Osteoblast (primary cell): Measurements from ENCODE around the gene MNT. TPM values are rescaled to one million over a fixed set of nuclear protein-coding genes. Genes with fewer than 3 reads are reported as not detected.

ENCODE experiments used
- DNase-seq: peaks from one replicate; pipeline ENCODE4 v3.0.0; 2011; ENCODE audit warnings: low spot score, mixed read lengths; ENCODE audit not compliant: insufficient read length; ENCODE audit errors: missing footprints
- H2AFZ ChIP-seq: 2 replicates; pipeline ENCODE4 v1.6.0; 2011; ENCODE audit warnings: mild to moderate bottlenecking, low read length
- H3K27ac ChIP-seq: 2 replicates; pipeline ENCODE4 v1.5.1; 2011; ENCODE audit warnings: mild to moderate bottlenecking, low read depth, low read length, moderate library complexity
- H3K27me3 ChIP-seq: 2 replicates; pipeline ENCODE4 v1.6.0; 2012; ENCODE audit warnings: mild to moderate bottlenecking, control low read depth, inconsistent platforms, low read length, moderate library complexity; ENCODE audit not compliant: insufficient read depth
- H3K36me3 ChIP-seq: 2 replicates; pipeline ENCODE4 v1.5.1; 2011; ENCODE audit warnings: mild to moderate bottlenecking, low read length, control low read depth, moderate library complexity; ENCODE audit not compliant: insufficient read depth
- H3K4me1 ChIP-seq: 2 replicates; pipeline ENCODE4 v1.5.1; 2011; ENCODE audit warnings: mild to moderate bottlenecking, low read length, control low read depth, moderate library complexity; ENCODE audit not compliant: insufficient read depth
- H3K4me2 ChIP-seq: 2 replicates; pipeline ENCODE4 v1.6.0; 2011; ENCODE audit warnings: mild to moderate bottlenecking, low read length; ENCODE audit not compliant: insufficient read depth
- H3K4me3 ChIP-seq: fragments of 200-600 bp; sonication (generic); 3 replicates; pipeline ENCODE4 v1.5.1; 2012; ENCODE audit warnings: mild to moderate bottlenecking, low read length, inconsistent platforms; ENCODE audit not compliant: insufficient read depth
- H3K79me2 ChIP-seq: 2 replicates; pipeline ENCODE4 v1.6.0; 2012; ENCODE audit warnings: mild to moderate bottlenecking, low read length, control low read depth, inconsistent platforms; ENCODE audit not compliant: insufficient read depth
- H3K9me3 ChIP-seq: 2 replicates; pipeline ENCODE4 v1.5.1; 2011; ENCODE audit warnings: low read depth, low read length, control low read depth
- H4K20me1 ChIP-seq: 2 replicates; pipeline ENCODE4 v1.6.0; 2012; ENCODE audit warnings: mild to moderate bottlenecking, low read length, control low read depth; ENCODE audit not compliant: insufficient read depth
- small RNA-seq: library from RNA; depleted of rRNA; stranded (forward); fragments of <200 nt; gene quantifications from one replicate; pipeline ENCODE3, GENCODE V24; 2012
- total RNA-seq: library from RNA; depleted of rRNA; stranded (reverse); fragments of >200 nt; gene quantifications from 2 replicates; pipeline ENCODE4 v1.2.3, GENCODE V29; 2012
- TF ChIP-seq, protein P1 (sequence below): IDR thresholded peaks from 2 replicates; pipeline ENCODE4 v1.5.1; 2011; ENCODE audit warnings: mild to moderate bottlenecking, low read depth, low read length, moderate library complexity; ENCODE audit errors: extremely low read depth

The MNT gene
- total RNA-seq, 1 donor = 12.3 TPM

DNA sequence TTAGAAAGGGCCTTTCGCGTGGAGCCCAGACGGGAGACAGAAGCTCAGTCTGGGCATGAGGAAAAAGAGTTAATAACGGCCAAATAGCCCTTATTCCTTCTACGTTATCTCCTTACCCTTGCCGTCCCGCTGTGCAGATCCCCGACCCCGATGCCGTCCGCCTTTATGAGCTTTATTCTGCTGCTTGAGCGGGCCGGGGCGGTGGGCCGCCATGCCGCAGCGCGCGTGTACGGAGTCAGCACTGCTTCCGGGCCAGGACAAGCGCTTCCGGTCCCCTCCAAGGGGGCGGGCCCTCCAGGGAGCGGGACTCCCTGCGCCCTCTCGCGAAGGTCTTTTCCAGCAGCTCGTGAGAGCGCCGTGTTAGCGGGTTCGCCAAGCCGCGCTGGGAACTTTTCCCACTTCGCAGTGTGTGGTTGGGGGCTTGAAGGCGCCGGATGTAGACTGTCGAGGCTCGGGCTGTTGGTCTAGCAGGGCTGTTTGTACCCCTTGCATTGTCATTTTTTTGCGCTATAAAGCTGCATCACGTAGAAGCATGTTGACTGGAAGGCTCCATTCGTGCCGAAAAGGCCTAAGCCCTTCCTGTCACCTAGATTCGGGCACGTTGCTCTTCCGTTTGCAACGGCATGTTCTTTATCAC is 64.5 kb downstream of the MNT start, which contains the start of gene TSR1:
TSS of gene TSR1 (minus strand) at position 243 of the 637 bp plus-strand sequence. CDS start at position 213, 30 bp downstream.
- H3K27me3 ChIP-seq = no peaks in the 10 kb centered on the region
- H4K20me1 ChIP-seq = peaks cover 10% of the 10 kb centered on the region
- H3K4me3 ChIP-seq = peak within 1 kb of the TSS; percentile 91
- TF ChIP-seq, protein P1, sequence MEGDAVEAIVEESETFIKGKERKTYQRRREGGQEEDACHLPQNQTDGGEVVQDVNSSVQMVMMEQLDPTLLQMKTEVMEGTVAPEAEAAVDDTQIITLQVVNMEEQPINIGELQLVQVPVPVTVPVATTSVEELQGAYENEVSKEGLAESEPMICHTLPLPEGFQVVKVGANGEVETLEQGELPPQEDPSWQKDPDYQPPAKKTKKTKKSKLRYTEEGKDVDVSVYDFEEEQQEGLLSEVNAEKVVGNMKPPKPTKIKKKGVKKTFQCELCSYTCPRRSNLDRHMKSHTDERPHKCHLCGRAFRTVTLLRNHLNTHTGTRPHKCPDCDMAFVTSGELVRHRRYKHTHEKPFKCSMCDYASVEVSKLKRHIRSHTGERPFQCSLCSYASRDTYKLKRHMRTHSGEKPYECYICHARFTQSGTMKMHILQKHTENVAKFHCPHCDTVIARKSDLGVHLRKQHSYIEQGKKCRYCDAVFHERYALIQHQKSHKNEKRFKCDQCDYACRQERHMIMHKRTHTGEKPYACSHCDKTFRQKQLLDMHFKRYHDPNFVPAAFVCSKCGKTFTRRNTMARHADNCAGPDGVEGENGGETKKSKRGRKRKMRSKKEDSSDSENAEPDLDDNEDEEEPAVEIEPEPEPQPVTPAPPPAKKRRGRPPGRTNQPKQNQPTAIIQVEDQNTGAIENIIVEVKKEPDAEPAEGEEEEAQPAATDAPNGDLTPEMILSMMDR = no peak
- peaks cover 20% of the 10 kb centered on the region for H3K4me1 ChIP-seq
- DNase-seq = peak; percentile 100
- H3K9me3 ChIP-seq = no peaks in the 10 kb centered on the region
- peak within 1 kb of the TSS; percentile 91 for H2AFZ ChIP-seq
- H3K27ac ChIP-seq = peak within 1 kb of the TSS; percentile 67
- peaks cover 40% of the 10 kb centered on the region for H3K36me3 ChIP-seq
- peak within 1 kb of the TSS; percentile 97 for H3K4me2 ChIP-seq
- peaks cover 47% of the 10 kb centered on the region for H3K79me2 ChIP-seq

DNA sequence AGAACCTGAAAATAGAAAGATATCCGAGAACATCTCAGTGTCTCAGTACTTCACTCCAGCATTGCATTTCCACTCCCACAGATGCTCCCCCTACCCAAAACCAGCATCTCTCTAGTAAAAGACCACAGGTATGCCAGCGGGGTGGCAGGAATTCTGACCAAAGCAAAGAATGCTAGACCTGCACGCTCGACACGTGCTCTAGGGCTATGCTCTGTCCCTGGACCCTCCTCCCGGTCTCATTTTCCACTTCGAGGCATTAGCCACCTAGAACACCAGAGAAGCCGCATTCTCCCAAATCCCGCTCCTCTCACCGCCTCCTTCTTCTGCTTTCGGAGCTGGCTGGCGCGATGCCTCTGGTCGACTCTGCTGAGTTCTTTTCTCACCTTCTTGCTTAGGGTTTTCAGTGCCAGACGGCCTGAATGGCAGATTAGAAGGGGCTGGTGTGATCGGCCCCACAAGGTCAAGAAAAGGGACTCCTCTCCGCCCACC is 65.1 kb downstream of the MNT start:
- Histone ChIP-seq H3K9me3 (no peaks in the 10 kb centered on the region), H3K79me2 (peaks cover 49% of the 10 kb centered on the region), H3K27me3 (no peaks in the 10 kb centered on the region), H3K4me2 (peak overlapping the region; percentile 97), H3K4me1 (peaks cover 20% of the 10 kb centered on the region), H4K20me1 (peaks cover 8% of the 10 kb centered on the region), H3K4me3 (peak overlapping the region; percentile 91), H3K36me3 (peaks cover 46% of the 10 kb centered on the region), H3K27ac (peak overlapping the region; percentile 67), H2AFZ (peak overlapping the region; percentile 91)
- peak; percentile 80 for DNase-seq
- TF ChIP-seq, protein P1 = no peak

Small RNA genes lying within 50 kb of the gene (small RNA-seq; reads per million reads assigned to genes)
- gene AC006435.3 (not detected), gene AC006435.4 (not detected)

Other genes starting within 250 kb of the MNT start
- 35.9 and 42.7 TPM in 2 replicates for gene SMG6, start 97.3 kb downstream of the MNT start, total RNA-seq
- gene SRR, start 97.1 kb downstream of the MNT start, total RNA-seq = 20.6 and 22.4 TPM in 2 replicates
- gene TSR1, start 64.6 kb downstream of the MNT start, total RNA-seq = 37.7 and 42.0 TPM in 2 replicates
- 35.4 and 37.3 TPM in 2 replicates for gene SGSM2, start 63.6 kb downstream of the MNT start, total RNA-seq
- 12.4 and 14.8 TPM in 2 replicates for gene METTL16, start 110.8 kb upstream of the MNT start, total RNA-seq
- 113 and 128 TPM in 2 replicates for gene PAFAH1B1, start 192.6 kb upstream of the MNT start, total RNA-seq